Nucleus accumbens (tissue), 56 donors: ENCODE results near the gene SLC22A23.

Experiments used
- DNase-seq, 56 donors: peaks; one replicate each; lab custom pipeline; 2025; lab: John Stamatoyannopoulos, UW

Gene SLC22A23

GRCh38 chr6:3424185-3424927 lies 32.5 kb downstream of the SLC22A23 start:
- no peak for DNase-seq

- DNase-seq: no peak
Observed at GRCh38 chr6:3423439-3424184, 33.2 kb downstream of the SLC22A23 start.

GRCh38 chr6:3422435-3423070 lies 34.3 kb downstream of the SLC22A23 start:
- DNase-seq: peak in 2 of 56 donors; percentile 15 to 19

- DNase-seq: peak in 1 of 56 donors; percentile 38
Observed at GRCh38 chr6:3421791-3422434, 34.9 kb downstream of the SLC22A23 start.

- no peak for DNase-seq
Observed at GRCh38 chr6:3421143-3421542, 35.7 kb downstream of the SLC22A23 start.

GRCh38 chr6:3419624-3420272 lies 37.1 kb downstream of the SLC22A23 start:
- peak in 1 of 56 donors; percentile 6 for DNase-seq

GRCh38 chr6:3418496-3419060 lies 38.3 kb downstream of the SLC22A23 start:
- no peak for DNase-seq

- no peak for DNase-seq
Observed at GRCh38 chr6:3417473-3417872, 39.4 kb downstream of the SLC22A23 start.

GRCh38 chr6:3415490-3415889 lies 41.4 kb downstream of the SLC22A23 start:
- DNase-seq: no peak

- DNase-seq: no peak
Observed at GRCh38 chr6:3415082-3415453, 41.8 kb downstream of the SLC22A23 start.

- DNase-seq: no peak
Observed at GRCh38 chr6:3414327-3415081, 42.3 kb downstream of the SLC22A23 start.

GRCh38 chr6:3413592-3413991 lies 43.3 kb downstream of the SLC22A23 start:
- DNase-seq: no peak

GRCh38 chr6:3412779-3413500 lies 43.9 kb downstream of the SLC22A23 start:
- DNase-seq: no peak

GRCh38 chr6:3411967-3412778 lies 44.7 kb downstream of the SLC22A23 start:
- no peak for DNase-seq

- peak in 40 of 56 donors; percentile 9 to 81 (median 36) for DNase-seq
Observed at GRCh38 chr6:3410385-3411360, 46.2 kb downstream of the SLC22A23 start.

GRCh38 chr6:3409699-3410384 lies 47.0 kb downstream of the SLC22A23 start:
- DNase-seq: no peak
